Left ventricle myocardium inferior (tissue), 1 donor: ENCODE measurements around the gene MTUS2. TPM values are rescaled to one million over a fixed set of nuclear protein-coding genes. Genes with fewer than 3 reads are reported as not detected.

ENCODE experiments used
- DNase-seq: peaks from one replicate; pipeline ENCODE4 v3.0.0-alpha.2; 2020
- H3K27ac ChIP-seq: fragments of 200-600 bp; replicated peaks from 2 replicates; pipeline ENCODE4 v1.8.0; 2021
- H3K27me3 ChIP-seq: fragments of 200-600 bp; 2 replicates; pipeline ENCODE4 v1.8.0; 2021; ENCODE audit warnings: low read depth
- H3K36me3 ChIP-seq: fragments of 200-600 bp; 2 replicates; pipeline ENCODE4 v1.8.0; 2021
- H3K4me1 ChIP-seq: fragments of 200-600 bp; 2 replicates; pipeline ENCODE4 v1.8.0; 2021
- H3K4me3 ChIP-seq: fragments of 200-600 bp; 2 replicates; pipeline ENCODE4 v1.8.0; 2021; ENCODE audit warnings: mild to moderate bottlenecking, moderate library complexity
- H3K9me3 ChIP-seq: fragments of 200-600 bp; replicated peaks from 2 replicates; pipeline ENCODE4 v1.8.0; 2021
- CTCF ChIP-seq: fragments of 200-600 bp; IDR thresholded peaks from 2 replicates; pipeline ENCODE4 v1.8.0; 2021; ENCODE audit warnings: antibody characterized with exemption, mild to moderate bottlenecking, borderline replicate concordance
- intact Hi-C: fragments of 100-400 bp; cut with micrococcal nuclease; formaldehyde crosslinking; loops from one replicate; pipeline ENCODE4 v1.11.0; 2022
- total RNA-seq: library from RNA; stranded (reverse); fragmentation: NEBNext Ultra II Directional; extraction: Animal tissue kit (Norgen Biotek cat#: 25700); gene quantifications from one replicate; pipeline ENCODE4 v1.2.1, GENCODE V29; 2021
- donor health status: DM: no; HTN: yes; CAD: no; lungs with severe emphysema.

Gene MTUS2
- total RNA-seq, 1 donor from 2014 or later = 101 TPM

DNA sequence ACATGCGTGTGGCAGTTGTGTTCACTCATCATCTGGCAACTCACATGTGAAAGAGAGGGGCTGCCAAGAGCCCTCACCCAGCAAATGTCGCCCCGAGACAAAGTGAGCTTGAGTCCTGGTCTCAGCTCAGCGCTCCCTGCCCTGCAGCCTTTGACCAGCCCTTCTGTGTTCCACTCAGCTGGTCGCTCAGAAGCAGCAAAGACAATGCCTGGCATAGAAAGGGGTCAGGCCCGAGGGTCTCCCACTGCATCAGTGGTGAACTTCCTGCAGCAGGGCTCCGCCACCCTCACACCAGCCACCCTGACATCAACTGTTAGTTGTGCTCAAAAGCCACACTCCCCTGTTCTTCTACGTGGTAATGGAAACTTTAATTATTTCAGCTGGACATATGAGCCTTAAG, 707.4 kb downstream of the MTUS2 start:
- Histone ChIP-seq H3K4me1 (peaks cover 4% of the 10 kb centered on the region), H3K4me3 (no peak overlapping the region), H3K27ac (no peak overlapping the region), H3K27me3 (no peaks in the 10 kb centered on the region), H3K36me3 (peaks cover 34% of the 10 kb centered on the region), H3K9me3 (no peaks in the 10 kb centered on the region)
- DNase-seq = no peak
- no peak for TF ChIP-seq CTCF
- intact Hi-C loops = no loop called here

DNA sequence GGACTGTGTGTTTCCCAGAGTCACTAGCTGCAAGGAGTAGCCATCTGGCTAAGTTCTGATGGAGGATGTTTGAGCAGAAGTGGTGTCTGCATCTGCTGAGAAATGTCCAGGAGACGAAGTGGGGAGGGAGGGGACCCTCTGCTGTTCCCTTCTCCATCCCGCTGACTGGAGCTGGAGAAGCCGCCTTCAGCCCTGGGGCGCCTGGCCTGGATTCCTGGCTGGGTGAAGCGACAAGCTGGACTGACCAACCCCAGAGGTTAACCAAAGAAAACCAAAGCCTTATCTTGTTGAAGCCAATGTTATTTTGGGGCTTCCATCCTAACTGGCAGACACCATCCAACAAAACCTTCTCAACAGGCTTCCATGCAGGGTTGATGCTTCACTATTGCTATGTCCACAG, 707.8 kb downstream of the MTUS2 start:
- no peak overlapping the region for H3K4me3 ChIP-seq
- H3K27ac ChIP-seq = no peak overlapping the region
- TF ChIP-seq CTCF = no peak
- H3K4me1 ChIP-seq = peaks cover 4% of the 10 kb centered on the region
- no peaks in the 10 kb centered on the region for H3K27me3 ChIP-seq
- no peak for DNase-seq
- peaks cover 35% of the 10 kb centered on the region for H3K36me3 ChIP-seq
- no peaks in the 10 kb centered on the region for H3K9me3 ChIP-seq
- intact Hi-C loops = no loop called here

DNA sequence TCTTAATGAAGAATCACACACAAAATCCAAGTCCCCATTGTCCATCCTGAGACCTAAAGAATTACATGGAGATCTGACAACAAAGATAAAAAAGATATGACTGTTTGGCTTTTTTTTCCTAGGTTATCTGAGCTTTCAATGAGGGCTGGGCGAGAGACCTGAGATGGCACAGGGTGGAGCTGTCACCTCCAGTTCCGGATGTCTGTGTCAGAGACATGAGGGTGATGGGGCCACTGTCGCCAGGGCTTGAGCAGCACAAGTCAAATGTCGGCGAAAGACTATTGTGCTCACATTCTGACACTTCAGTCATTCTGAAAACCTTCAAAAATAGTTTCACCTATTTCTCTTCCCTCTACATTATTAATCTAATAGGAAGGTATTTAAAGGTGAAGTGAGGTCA, 709.6 kb downstream of the MTUS2 start:
- Histone ChIP-seq H3K4me3 (no peak overlapping the region), H3K4me1 (no peaks in the 10 kb centered on the region), H3K9me3 (no peaks in the 10 kb centered on the region), H3K27ac (no peak overlapping the region), H3K27me3 (no peaks in the 10 kb centered on the region), H3K36me3 (peaks cover 27% of the 10 kb centered on the region)
- intact Hi-C loops = no loop called here
- no peak for DNase-seq
- no peak for TF ChIP-seq CTCF

GRCh38 chr13:29530901-29531300, 710.8 kb downstream of the MTUS2 start:
- Histone ChIP-seq H3K9me3 (no peaks in the 10 kb centered on the region), H3K4me3 (no peak overlapping the region), H3K4me1 (no peaks in the 10 kb centered on the region), H3K36me3 (peaks cover 33% of the 10 kb centered on the region), H3K27me3 (no peaks in the 10 kb centered on the region), H3K27ac (no peak overlapping the region)
- intact Hi-C loops = no loop called here
- TF ChIP-seq CTCF = no peak
- no peak for DNase-seq

DNA sequence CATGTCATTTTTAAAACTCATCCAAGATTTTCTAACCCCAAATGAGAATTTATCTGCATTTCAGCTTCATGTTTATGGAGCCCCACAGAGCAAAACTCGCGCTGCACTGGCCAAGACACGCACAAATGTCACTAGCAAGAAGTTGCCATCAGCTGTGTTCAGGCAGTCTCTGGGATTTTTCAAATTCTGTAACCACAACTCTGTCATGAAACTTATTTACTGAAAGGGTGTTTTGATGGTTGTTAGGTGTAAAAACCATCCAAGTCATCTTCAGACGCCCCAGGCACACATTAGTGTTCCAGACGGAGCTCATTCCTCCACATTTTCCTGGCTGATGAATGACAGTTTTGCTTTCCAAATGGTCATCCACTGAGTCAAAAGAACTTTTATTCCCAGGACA, 712.0 kb downstream of the MTUS2 start:
- intact Hi-C loops = no loop called here
- no peak for TF ChIP-seq CTCF
- Histone ChIP-seq H3K4me1 (no peaks in the 10 kb centered on the region), H3K4me3 (no peak overlapping the region), H3K9me3 (no peaks in the 10 kb centered on the region), H3K27me3 (no peaks in the 10 kb centered on the region), H3K36me3 (peaks cover 34% of the 10 kb centered on the region), H3K27ac (no peak overlapping the region)
- no peak for DNase-seq

- no peak overlapping the region for H3K4me3 ChIP-seq
- no peaks in the 10 kb centered on the region for H3K4me1 ChIP-seq
- no peak overlapping the region for H3K27ac ChIP-seq
- DNase-seq = no peak
- intact Hi-C loops = no loop called here
- H3K27me3 ChIP-seq = no peaks in the 10 kb centered on the region
- no peaks in the 10 kb centered on the region for H3K9me3 ChIP-seq
- TF ChIP-seq CTCF = no peak
- H3K36me3 ChIP-seq = peaks cover 32% of the 10 kb centered on the region
Observed at GRCh38 chr13:29532821-29533220, 712.7 kb downstream of the MTUS2 start.
